ENCODE measurements around the gene INPP5D.

DNA sequence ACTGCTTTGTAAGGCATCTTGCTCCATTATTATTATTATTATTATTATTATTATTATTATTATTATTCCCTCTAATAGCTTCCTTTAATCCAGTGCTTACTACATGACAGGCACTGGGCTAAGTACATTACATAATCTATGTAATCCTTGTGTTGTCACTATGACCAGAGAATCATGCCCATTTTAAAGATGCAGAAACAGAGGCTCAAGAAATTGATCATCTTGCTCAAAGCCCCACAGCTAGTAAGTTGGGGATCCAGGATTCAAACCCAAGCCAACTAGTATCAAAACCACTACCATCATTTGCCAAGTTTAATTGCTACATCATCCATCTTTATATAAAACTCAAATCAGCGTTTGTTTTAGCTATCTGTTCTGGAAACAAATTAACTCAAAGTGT lies 46.5 kb upstream of the INPP5D start:
- TF ChIP-seq, protein P1, sequence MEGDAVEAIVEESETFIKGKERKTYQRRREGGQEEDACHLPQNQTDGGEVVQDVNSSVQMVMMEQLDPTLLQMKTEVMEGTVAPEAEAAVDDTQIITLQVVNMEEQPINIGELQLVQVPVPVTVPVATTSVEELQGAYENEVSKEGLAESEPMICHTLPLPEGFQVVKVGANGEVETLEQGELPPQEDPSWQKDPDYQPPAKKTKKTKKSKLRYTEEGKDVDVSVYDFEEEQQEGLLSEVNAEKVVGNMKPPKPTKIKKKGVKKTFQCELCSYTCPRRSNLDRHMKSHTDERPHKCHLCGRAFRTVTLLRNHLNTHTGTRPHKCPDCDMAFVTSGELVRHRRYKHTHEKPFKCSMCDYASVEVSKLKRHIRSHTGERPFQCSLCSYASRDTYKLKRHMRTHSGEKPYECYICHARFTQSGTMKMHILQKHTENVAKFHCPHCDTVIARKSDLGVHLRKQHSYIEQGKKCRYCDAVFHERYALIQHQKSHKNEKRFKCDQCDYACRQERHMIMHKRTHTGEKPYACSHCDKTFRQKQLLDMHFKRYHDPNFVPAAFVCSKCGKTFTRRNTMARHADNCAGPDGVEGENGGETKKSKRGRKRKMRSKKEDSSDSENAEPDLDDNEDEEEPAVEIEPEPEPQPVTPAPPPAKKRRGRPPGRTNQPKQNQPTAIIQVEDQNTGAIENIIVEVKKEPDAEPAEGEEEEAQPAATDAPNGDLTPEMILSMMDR (IDR thresholded peaks at IDR 0.05), result no peak
- no peak for TF ChIP-seq EP300 (IDR thresholded peaks at IDR 0.05; ENCODE audit: low read depth)
- no peak for TF ChIP-seq POLR2A (IDR thresholded peaks at IDR 0.05)
- TF ChIP-seq POLR2AphosphoS5 (IDR thresholded peaks at IDR 0.05), result no peak

Data from transverse colon (tissue), 4 donors.